Measurements from ENCODE around the gene SUPT4H1. TPM values are rescaled to one million over a fixed set of nuclear protein-coding genes. Genes with fewer than 3 reads are reported as not detected.

SUPT4H1 gene
- total and polyA plus RNA-seq, 9 of the 15 experiments (the other 6 are each of a cell fraction or from before 2014, with no cell fraction given): 62.1 to 320 (median 117) TPM

DNA sequence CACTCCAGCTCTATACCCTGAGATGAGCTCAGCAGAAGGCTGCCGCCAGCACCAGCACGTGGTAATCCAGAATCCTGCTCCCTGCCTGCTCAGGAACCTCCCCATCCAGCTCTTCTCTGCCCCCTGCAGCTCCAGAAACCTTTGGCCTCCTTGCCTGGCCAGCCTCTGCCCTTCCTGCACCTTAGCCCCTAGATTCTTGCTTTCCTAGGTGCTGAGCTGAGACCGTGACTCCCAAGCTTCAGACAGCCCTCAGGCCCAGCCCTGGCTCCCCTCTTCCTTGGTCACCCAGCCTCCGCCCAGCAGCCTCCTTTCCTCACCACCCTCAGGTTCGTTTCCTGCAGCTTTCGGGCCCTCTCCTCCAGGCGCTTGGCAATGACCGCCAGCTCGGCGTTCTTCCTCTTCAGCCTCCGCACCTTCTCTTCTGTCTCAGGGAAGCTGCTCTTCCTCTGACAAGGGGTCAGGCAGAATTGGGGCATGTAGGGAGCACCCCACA lies 26.0 kb downstream of the SUPT4H1 start (continued):
- TF ChIP-seq, protein P1, sequence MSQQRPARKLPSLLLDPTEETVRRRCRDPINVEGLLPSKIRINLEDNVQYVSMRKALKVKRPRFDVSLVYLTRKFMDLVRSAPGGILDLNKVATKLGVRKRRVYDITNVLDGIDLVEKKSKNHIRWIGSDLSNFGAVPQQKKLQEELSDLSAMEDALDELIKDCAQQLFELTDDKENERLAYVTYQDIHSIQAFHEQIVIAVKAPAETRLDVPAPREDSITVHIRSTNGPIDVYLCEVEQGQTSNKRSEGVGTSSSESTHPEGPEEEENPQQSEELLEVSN (IDR thresholded peaks at IDR 0.05; ENCODE audit: borderline replicate concordance in 1 of 2, extremely low read depth in 1 of 2, insufficient read depth in 1 of 2, insufficient read length in 1 of 2, low read depth in 1 of 2, low read length in 1 of 2, poor library complexity in 1 of 2, severe bottlenecking in 1 of 2): peak in 1 of 2 experiments; percentile 64
- TF ChIP-seq GABPB2 (CRISPR knock-in tag; conservative IDR thresholded peaks at IDR 0.05) (no peak), CHD2 (IDR thresholded peaks at IDR 0.05; ENCODE audit: low read depth, low read length) (0 out of 2 replicates have a peak, but pooled peaks have one; percentile 41), TBL1XR1 (IDR thresholded peaks at IDR 0.05; ENCODE audit: low read length in 2 of 2) (0 out of 4 replicates have a peak, but pooled peaks of 1 of the 2 experiments have one; percentile 28), FOSL1 (tag; conservative IDR thresholded peaks at IDR 0.05) (no peak), ZNF778 (CRISPR knock-in tag; IDR thresholded peaks at IDR 0.05) (no peak), NEUROD1 (IDR thresholded peaks at IDR 0.05; ENCODE audit: borderline replicate concordance, low read depth, low read length, partially characterized antibody) (no peak), FOXK2 (conservative IDR thresholded peaks at IDR 0.05 in 1 of 2, IDR thresholded peaks at IDR 0.05 in 1 of 2; ENCODE audit: low read depth in 2 of 2) (no peak), TBP (optimal IDR thresholded peaks at IDR 0.05; ENCODE audit: low read depth, low read length) (no peak), TAF9B (IDR thresholded peaks at IDR 0.05; ENCODE audit: partially characterized antibody) (no peak), RBFOX2 (IDR thresholded peaks at IDR 0.05; ENCODE audit: low read depth, low read length) (peak; percentile 31; the same call in 1 of the 2 replicates), FOXA3 (CRISPR knock-in tag; conservative IDR thresholded peaks at IDR 0.05 in 1 of 2, IDR thresholded peaks at IDR 0.05 in 1 of 2) (no peak), ZNF212 (CRISPR knock-in tag; IDR thresholded peaks at IDR 0.05) (no peak), KDM2B (CRISPR knock-in tag; IDR thresholded peaks at IDR 0.05) (no peak), STAG1 (CRISPR knock-in tag; IDR thresholded peaks at IDR 0.05; ENCODE audit: borderline replicate concordance) (no peak), NCOR1 (IDR thresholded peaks at IDR 0.05) (no peak), L3MBTL2 (IDR thresholded peaks at IDR 0.05) (0 out of 2 replicates have a peak, but pooled peaks have one; percentile 20)
- TF ChIP-seq, protein P2, sequence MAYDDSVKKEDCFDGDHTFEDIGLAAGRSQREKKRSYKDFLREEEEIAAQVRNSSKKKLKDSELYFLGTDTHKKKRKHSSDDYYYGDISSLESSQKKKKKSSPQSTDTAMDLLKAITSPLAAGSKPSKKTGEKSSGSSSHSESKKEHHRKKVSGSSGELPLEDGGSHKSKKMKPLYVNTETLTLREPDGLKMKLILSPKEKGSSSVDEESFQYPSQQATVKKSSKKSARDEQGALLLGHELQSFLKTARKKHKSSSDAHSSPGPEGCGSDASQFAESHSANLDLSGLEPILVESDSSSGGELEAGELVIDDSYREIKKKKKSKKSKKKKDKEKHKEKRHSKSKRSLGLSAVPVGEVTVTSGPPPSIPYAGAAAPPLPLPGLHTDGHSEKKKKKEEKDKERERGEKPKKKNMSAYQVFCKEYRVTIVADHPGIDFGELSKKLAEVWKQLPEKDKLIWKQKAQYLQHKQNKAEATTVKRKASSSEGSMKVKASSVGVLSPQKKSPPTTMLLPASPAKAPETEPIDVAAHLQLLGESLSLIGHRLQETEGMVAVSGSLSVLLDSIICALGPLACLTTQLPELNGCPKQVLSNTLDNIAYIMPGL (CRISPR knock-in tag; IDR thresholded peaks at IDR 0.05): no peak
- TF ChIP-seq, protein P3, sequence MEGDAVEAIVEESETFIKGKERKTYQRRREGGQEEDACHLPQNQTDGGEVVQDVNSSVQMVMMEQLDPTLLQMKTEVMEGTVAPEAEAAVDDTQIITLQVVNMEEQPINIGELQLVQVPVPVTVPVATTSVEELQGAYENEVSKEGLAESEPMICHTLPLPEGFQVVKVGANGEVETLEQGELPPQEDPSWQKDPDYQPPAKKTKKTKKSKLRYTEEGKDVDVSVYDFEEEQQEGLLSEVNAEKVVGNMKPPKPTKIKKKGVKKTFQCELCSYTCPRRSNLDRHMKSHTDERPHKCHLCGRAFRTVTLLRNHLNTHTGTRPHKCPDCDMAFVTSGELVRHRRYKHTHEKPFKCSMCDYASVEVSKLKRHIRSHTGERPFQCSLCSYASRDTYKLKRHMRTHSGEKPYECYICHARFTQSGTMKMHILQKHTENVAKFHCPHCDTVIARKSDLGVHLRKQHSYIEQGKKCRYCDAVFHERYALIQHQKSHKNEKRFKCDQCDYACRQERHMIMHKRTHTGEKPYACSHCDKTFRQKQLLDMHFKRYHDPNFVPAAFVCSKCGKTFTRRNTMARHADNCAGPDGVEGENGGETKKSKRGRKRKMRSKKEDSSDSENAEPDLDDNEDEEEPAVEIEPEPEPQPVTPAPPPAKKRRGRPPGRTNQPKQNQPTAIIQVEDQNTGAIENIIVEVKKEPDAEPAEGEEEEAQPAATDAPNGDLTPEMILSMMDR (IDR thresholded peaks at IDR 0.05 in 2 of 3, conservative IDR thresholded peaks at IDR 0.05 in 1 of 3; ENCODE audit: insufficient read depth in 2 of 3, low read depth in 1 of 3, low read length in 3 of 3): peak; percentile 24 to 34 (median 26); a peak in 3 of 6 replicates
- TF ChIP-seq, protein P4, sequence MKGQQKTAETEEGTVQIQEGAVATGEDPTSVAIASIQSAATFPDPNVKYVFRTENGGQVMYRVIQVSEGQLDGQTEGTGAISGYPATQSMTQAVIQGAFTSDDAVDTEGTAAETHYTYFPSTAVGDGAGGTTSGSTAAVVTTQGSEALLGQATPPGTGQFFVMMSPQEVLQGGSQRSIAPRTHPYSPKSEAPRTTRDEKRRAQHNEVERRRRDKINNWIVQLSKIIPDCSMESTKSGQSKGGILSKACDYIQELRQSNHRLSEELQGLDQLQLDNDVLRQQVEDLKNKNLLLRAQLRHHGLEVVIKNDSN (CRISPR knock-in tag; IDR thresholded peaks at IDR 0.05): peak; percentile 78
- TF ChIP-seq, protein P5, sequence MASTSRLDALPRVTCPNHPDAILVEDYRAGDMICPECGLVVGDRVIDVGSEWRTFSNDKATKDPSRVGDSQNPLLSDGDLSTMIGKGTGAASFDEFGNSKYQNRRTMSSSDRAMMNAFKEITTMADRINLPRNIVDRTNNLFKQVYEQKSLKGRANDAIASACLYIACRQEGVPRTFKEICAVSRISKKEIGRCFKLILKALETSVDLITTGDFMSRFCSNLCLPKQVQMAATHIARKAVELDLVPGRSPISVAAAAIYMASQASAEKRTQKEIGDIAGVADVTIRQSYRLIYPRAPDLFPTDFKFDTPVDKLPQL (IDR thresholded peaks at IDR 0.05; ENCODE audit: extremely low read depth, insufficient read length): no peak
